GM12878 (cell line): ENCODE data around the gene NXPH1. TPM values are rescaled to one million over a fixed set of nuclear protein-coding genes. Genes with fewer than 3 reads are reported as not detected.

ENCODE experiments used
- ATAC-seq: fragments of 200-7000 bp; cut with Tn5 transposase; 3 replicates; pipeline ENCODE4 v1.9.1; 2020; ENCODE audit warnings: mild to moderate bottlenecking, moderate library complexity
- BruUV-seq: library from RNA; stranded (reverse); fragments of 400-500 nt; replicated peaks from 2 replicates; lab custom pipeline; 2021; lab: Mats Ljungman, UMichigan
- CTCF ChIA-PET: fragments of 300-600 bp; sonication (Branson Sonifier 250); formaldehyde crosslinking; extraction: SDS; loops from one replicate; lab custom pipeline; 2021; ENCODE audit warnings: inconsistent platforms; lab: Yijun Ruan, JAX
- POLR2A ChIA-PET: fragments of 350-600 bp; formaldehyde crosslinking; extraction: SDS; loops from one replicate; lab custom pipeline; 2021; ENCODE audit warnings: inconsistent platforms; lab: Charles Lee
- RAD21 ChIA-PET: fragments of 300-600 bp; sonication (Branson Sonifier 250); formaldehyde crosslinking; loops from one replicate; lab custom pipeline; 2023; ENCODE audit warnings: antibody characterized with exemption; ENCODE audit not compliant: unreplicated experiment; lab: Charles Lee
- SMC1A ChIA-PET: fragments of 300-600 bp; sonication (Branson Sonifier 250); formaldehyde crosslinking; loops from one replicate; lab custom pipeline; 2023; ENCODE audit not compliant: unreplicated experiment, uncharacterized antibody; lab: Charles Lee
- DNase-seq: peaks from one replicate; pipeline ENCODE4 v3.0.0-alpha.2; 2011; ENCODE audit warnings: low read depth, low spot score
- FAIRE-seq: peaks from 3 replicates; lab custom pipeline; 2011; peaks lifted over from hg19 to GRCh38; lab: Jason Lieb, UNC
- H2AFZ ChIP-seq: 2 replicates; pipeline ENCODE4 v1.6.0; 2011; ENCODE audit warnings: low read depth, low read length, control low read depth; ENCODE audit not compliant: control insufficient read depth
- H3K27ac ChIP-seq: 2 replicates; pipeline ENCODE4 v1.5.1; 2011; ENCODE audit warnings: control low read depth; ENCODE audit not compliant: control insufficient read depth, insufficient read depth
- H3K27me3 ChIP-seq, 2 experiments: replicated peaks in 1 of 2; 2 replicates each; pipeline versions ENCODE4 v1.6.0 to v1.6.1; 2011; ENCODE audit warnings: low read length in 1 of 2; ENCODE audit not compliant: control insufficient read depth in 2 of 2, insufficient read depth in 2 of 2
- H3K36me3 ChIP-seq, 2 experiments: 2 replicates each; pipeline ENCODE4 v1.5.1; 2011; ENCODE audit warnings: low read length in 1 of 2; ENCODE audit not compliant: control insufficient read depth in 2 of 2, insufficient read depth in 2 of 2
- H3K4me1 ChIP-seq: 2 replicates; pipeline ENCODE4 v1.6.1; 2011; ENCODE audit warnings: mild to moderate bottlenecking, low read length, moderate library complexity, mixed read lengths; ENCODE audit not compliant: control insufficient read depth, insufficient read depth
- H3K4me2 ChIP-seq: 2 replicates; pipeline ENCODE4 v1.6.0; 2011; ENCODE audit warnings: control low read depth; ENCODE audit not compliant: control insufficient read depth, insufficient read depth
- H3K4me3 ChIP-seq: fragments of 200-600 bp; sonication (generic); 2 replicates; pipeline ENCODE4 v1.5.1; 2016
- H3K79me2 ChIP-seq: 2 replicates; pipeline ENCODE4 v1.6.0; 2011; ENCODE audit warnings: low read length; ENCODE audit not compliant: control insufficient read depth, insufficient read depth
- H3K9ac ChIP-seq: 2 replicates; pipeline ENCODE4 v1.8.0; 2011; ENCODE audit warnings: low read length, control low read depth, mixed read lengths; ENCODE audit not compliant: control insufficient read depth, insufficient read depth
- H3K9me3 ChIP-seq: replicated peaks from 3 replicates; pipeline ENCODE4 v1.5.1; 2011; ENCODE audit warnings: mild to moderate bottlenecking, low read length; ENCODE audit not compliant: control insufficient read depth, insufficient read depth
- H4K20me1 ChIP-seq: 2 replicates; pipeline ENCODE4 v1.6.0; 2011; ENCODE audit not compliant: control insufficient read depth, insufficient read depth
- CREB1 ChIP-seq: IDR thresholded peaks from 2 replicates; pipeline ENCODE4 v1.6.1; 2012; ENCODE audit warnings: low read depth, mild to moderate bottlenecking, inconsistent platforms
- FOS ChIP-seq: IDR thresholded peaks from 3 replicates; pipeline ENCODE4 v1.6.1; 2011; ENCODE audit warnings: borderline replicate concordance; ENCODE audit not compliant: insufficient read length; ENCODE audit errors: extremely low read depth
- NBN ChIP-seq: fragments of 450-650 bp; IDR thresholded peaks from 2 replicates; pipeline ENCODE4 v1.6.1; 2016
- NFXL1 ChIP-seq: fragments of 450-650 bp; IDR thresholded peaks from 2 replicates; pipeline ENCODE4 v1.6.1; 2017; ENCODE audit warnings: antibody characterized with exemption, mild to moderate bottlenecking, borderline replicate concordance
- RB1 ChIP-seq: fragments of 450-650 bp; formaldehyde crosslinking; IDR thresholded peaks from 2 replicates; pipeline ENCODE4 v1.6.1; 2017; ENCODE audit warnings: mild to moderate bottlenecking, borderline replicate concordance
- YY1 ChIP-seq: IDR thresholded peaks from 2 replicates; pipeline ENCODE4 v1.6.1; 2011; ENCODE audit warnings: low read depth, mild to moderate bottlenecking, low read length
- ZNF207 ChIP-seq: fragments of 450-650 bp; IDR thresholded peaks from 2 replicates; pipeline ENCODE4 v1.6.1; 2014; ENCODE audit warnings: antibody characterized with exemption, mild to moderate bottlenecking, borderline replicate concordance
- WGBS: methylation state at CpG from one replicate; pipeline ENCODE4 v1.1.6; 2016; ENCODE audit warnings: low lambda C conversion rate; ENCODE audit not compliant: insufficient replicate concordance, insufficient coverage; ENCODE audit errors: missing lambda C conversion rate; 5-methylcytosine and 5-hydroxymethylcytosine counted together
- in situ Hi-C: fragments of 300-500 bp; cut with MboI; formaldehyde crosslinking; loops from 9 replicates; pipeline ENCODE4 v1.14.3; 2018; ENCODE audit warnings: mixed read lengths
- intact Hi-C: fragments of 100-400 bp; cut with micrococcal nuclease; formaldehyde crosslinking; loops from one replicate; pipeline ENCODE4 v1.14.2; 2022; ENCODE audit not compliant: unreplicated experiment
- polyA plus RNA-seq, 11 experiments: library from polyadenylated mRNA; depleted of rRNA in 4 of 11; unstranded in 6 of 11; stranded (reverse) in 5 of 11; fragments of >200 nt; fragmentation: Nextera tagmentation in 4 of 11; fragmentation: Illumina TruSeq in 1 of 11; extraction: Ambion mirVana in 4 of 11; extraction: Trizol in 1 of 11; gene quantifications; 1 replicate in 1 of 11; 2 replicates in 10 of 11; pipeline versions ENCODE4 v1.2.1 to v1.2.3, GENCODE V29; 2011 to 2016; ENCODE audit warnings: inconsistent platforms in 2 of 11, missing spikeins in 2 of 11, low read depth in 1 of 11
- total RNA-seq, 4 experiments: library from RNA; depleted of rRNA in 3 of 4; stranded (reverse); fragments of >200 nt in 3 of 4; fragmentation: Illumina TruSeq in 1 of 4; extraction: Trizol in 1 of 4; gene quantifications; 2 replicates each; pipeline versions ENCODE4 v1.2.1 to v1.2.3, GENCODE V29; 2013 to 2021
- TF ChIP-seq, protein P1 (sequence below): IDR thresholded peaks from 2 replicates; pipeline ENCODE4 v1.6.1; 2012; ENCODE audit warnings: mild to moderate bottlenecking, low read depth, low read length
- TF ChIP-seq, protein P2 (sequence below): IDR thresholded peaks from 2 replicates; pipeline ENCODE4 v1.6.1; 2012; ENCODE audit warnings: low read depth, low read length, improper control_type of control experiment
- TF ChIP-seq, protein P3 (sequence below): IDR thresholded peaks from 2 replicates; pipeline ENCODE4 v1.6.1; 2012; ENCODE audit warnings: low read depth, low read length, improper control_type of control experiment

The NXPH1 gene
- total and polyA plus RNA-seq, 10 of the 15 experiments (the other 5 are each of a cell fraction or from before 2014, with no cell fraction given) = 0.06 to 0.34 TPM; not detected in 8

DNA sequence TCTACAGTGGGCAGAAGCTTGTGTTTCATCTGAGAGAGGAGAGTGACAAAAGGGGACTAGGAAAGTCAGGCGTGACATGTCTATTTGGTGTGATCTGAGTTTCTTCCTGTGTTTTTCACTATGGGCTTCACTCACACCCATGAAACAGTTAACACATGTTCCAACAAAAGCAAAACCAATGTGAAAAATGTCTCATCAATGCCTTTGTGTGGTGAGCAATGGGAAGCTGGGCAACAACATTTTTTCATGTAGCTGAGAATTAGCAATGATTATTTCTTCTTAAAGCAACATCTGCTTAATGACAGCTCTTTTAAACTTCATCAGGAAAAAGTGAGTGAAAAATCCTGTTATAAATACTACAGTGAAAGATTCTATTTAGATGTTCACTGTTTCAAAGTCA lies 76.2 kb downstream of the NXPH1 start:
- in situ Hi-C loops (no loop called here), intact Hi-C loops (no loop called here)
- POLR2A ChIA-PET = no interaction called here
- TF ChIP-seq, protein P1, sequence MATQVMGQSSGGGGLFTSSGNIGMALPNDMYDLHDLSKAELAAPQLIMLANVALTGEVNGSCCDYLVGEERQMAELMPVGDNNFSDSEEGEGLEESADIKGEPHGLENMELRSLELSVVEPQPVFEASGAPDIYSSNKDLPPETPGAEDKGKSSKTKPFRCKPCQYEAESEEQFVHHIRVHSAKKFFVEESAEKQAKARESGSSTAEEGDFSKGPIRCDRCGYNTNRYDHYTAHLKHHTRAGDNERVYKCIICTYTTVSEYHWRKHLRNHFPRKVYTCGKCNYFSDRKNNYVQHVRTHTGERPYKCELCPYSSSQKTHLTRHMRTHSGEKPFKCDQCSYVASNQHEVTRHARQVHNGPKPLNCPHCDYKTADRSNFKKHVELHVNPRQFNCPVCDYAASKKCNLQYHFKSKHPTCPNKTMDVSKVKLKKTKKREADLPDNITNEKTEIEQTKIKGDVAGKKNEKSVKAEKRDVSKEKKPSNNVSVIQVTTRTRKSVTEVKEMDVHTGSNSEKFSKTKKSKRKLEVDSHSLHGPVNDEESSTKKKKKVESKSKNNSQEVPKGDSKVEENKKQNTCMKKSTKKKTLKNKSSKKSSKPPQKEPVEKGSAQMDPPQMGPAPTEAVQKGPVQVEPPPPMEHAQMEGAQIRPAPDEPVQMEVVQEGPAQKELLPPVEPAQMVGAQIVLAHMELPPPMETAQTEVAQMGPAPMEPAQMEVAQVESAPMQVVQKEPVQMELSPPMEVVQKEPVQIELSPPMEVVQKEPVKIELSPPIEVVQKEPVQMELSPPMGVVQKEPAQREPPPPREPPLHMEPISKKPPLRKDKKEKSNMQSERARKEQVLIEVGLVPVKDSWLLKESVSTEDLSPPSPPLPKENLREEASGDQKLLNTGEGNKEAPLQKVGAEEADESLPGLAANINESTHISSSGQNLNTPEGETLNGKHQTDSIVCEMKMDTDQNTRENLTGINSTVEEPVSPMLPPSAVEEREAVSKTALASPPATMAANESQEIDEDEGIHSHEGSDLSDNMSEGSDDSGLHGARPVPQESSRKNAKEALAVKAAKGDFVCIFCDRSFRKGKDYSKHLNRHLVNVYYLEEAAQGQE = no peak
- no peak for TF ChIP-seq FOS
- TF ChIP-seq, protein P2, sequence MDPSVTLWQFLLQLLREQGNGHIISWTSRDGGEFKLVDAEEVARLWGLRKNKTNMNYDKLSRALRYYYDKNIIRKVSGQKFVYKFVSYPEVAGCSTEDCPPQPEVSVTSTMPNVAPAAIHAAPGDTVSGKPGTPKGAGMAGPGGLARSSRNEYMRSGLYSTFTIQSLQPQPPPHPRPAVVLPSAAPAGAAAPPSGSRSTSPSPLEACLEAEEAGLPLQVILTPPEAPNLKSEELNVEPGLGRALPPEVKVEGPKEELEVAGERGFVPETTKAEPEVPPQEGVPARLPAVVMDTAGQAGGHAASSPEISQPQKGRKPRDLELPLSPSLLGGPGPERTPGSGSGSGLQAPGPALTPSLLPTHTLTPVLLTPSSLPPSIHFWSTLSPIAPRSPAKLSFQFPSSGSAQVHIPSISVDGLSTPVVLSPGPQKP = no peak
- TF ChIP-seq, protein P3, sequence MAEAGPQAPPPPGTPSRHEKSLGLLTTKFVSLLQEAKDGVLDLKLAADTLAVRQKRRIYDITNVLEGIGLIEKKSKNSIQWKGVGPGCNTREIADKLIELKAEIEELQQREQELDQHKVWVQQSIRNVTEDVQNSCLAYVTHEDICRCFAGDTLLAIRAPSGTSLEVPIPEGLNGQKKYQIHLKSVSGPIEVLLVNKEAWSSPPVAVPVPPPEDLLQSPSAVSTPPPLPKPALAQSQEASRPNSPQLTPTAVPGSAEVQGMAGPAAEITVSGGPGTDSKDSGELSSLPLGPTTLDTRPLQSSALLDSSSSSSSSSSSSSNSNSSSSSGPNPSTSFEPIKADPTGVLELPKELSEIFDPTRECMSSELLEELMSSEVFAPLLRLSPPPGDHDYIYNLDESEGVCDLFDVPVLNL = no peak
- TF ChIP-seq NBN = no peak
- no peak for TF ChIP-seq RB1
- TF ChIP-seq CREB1 = no peak
- no peak for TF ChIP-seq ZNF207
- TF ChIP-seq NFXL1 = no peak
- no peak for TF ChIP-seq YY1
- Histone ChIP-seq H3K79me2 (no peaks in the 10 kb centered on the region), H3K4me1 (no peaks in the 10 kb centered on the region), H3K27me3 (no peaks in the 10 kb centered on the region), H3K36me3 (no peaks in the 10 kb centered on the region), H4K20me1 (no peaks in the 10 kb centered on the region), H3K9ac (no peak overlapping the region), H3K4me2 (no peak overlapping the region), H3K9me3 (no peaks in the 10 kb centered on the region), H3K27ac (no peak overlapping the region), H2AFZ (no peak overlapping the region), H3K4me3 (no peak overlapping the region)
- no peak for FAIRE-seq
- 0% methylated on average over 1 of the region's 1 CpG for WGBS
- SMC1A ChIA-PET = interaction anchor here (0.6 to 3.3 kb wide), 4 partner anchors 10 to 29 kb away, joined by 3 to 9 read pairs (median 3); no protein-coding TSS in a partner anchor
- no peak for DNase-seq
- no TSS peak for BruUV-seq
- no peak for ATAC-seq
- RAD21 ChIA-PET = no interaction called here
- CTCF ChIA-PET = interaction anchor here (0.6 to 0.7 kb wide), 2 partner anchors 77 to 214 kb away, joined by 3 read pairs; no protein-coding TSS in a partner anchor
